H1 (cell line): ENCODE measurements around the gene LRRC4C. TPM values are rescaled to one million over a fixed set of nuclear protein-coding genes. Genes with fewer than 3 reads are reported as not detected.

Experiments used
- ATF3 ChIP-seq: IDR thresholded peaks from 2 replicates; pipeline ENCODE4 v1.6.1; 2011; ENCODE audit warnings: low read depth, mild to moderate bottlenecking, low read length; ENCODE audit not compliant: insufficient read depth
- BACH1 ChIP-seq: IDR thresholded peaks from 2 replicates; pipeline ENCODE4 v1.6.1; 2012; ENCODE audit warnings: low read length, improper control_type of control experiment
- BRCA1 ChIP-seq: IDR thresholded peaks from 2 replicates; pipeline ENCODE4 v1.6.1; 2012; ENCODE audit warnings: low read depth, low read length, improper control_type of control experiment
- CREB1 ChIP-seq: IDR thresholded peaks from 2 replicates; pipeline ENCODE4 v1.6.1; 2012; ENCODE audit warnings: inconsistent platforms
- CTCF ChIP-seq, 3 experiments: IDR thresholded peaks; 1 replicate in 2 of 3; 2 replicates in 1 of 3; pipeline versions ENCODE4 v1.5.1 to v1.6.1; 2011; ENCODE audit warnings: low read length in 3 of 3, mild to moderate bottlenecking in 3 of 3, inconsistent platforms in 2 of 3, low read depth in 1 of 3, moderate library complexity in 1 of 3; ENCODE audit not compliant: insufficient read depth in 1 of 3; ENCODE audit errors: control extremely low read depth in 1 of 3
- EZH2 ChIP-seq: fragments of 200-600 bp; sonication (generic); IDR thresholded peaks from 2 replicates; pipeline ENCODE4 v1.7.1; 2012; ENCODE audit warnings: low read depth, mild to moderate bottlenecking, moderate library complexity, low read length, inconsistent platforms; ENCODE audit not compliant: severe bottlenecking
- FOSL1 ChIP-seq: IDR thresholded peaks from 2 replicates; pipeline ENCODE4 v1.6.1; 2011; ENCODE audit warnings: mild to moderate bottlenecking, low read depth, low read length, moderate library complexity; ENCODE audit not compliant: insufficient read depth
- GABPA ChIP-seq: IDR thresholded peaks from 2 replicates; pipeline ENCODE4 v1.6.1; 2011; ENCODE audit warnings: mild to moderate bottlenecking, low read length, moderate library complexity, borderline replicate concordance; ENCODE audit not compliant: insufficient read depth
- HDAC6 ChIP-seq: IDR thresholded peaks from one replicate; pipeline ENCODE4 v1.7.1; 2012; ENCODE audit warnings: low read depth, mild to moderate bottlenecking, inconsistent platforms, low read length, moderate library complexity
- JUN ChIP-seq: IDR thresholded peaks from 2 replicates; pipeline ENCODE4 v1.6.1; 2011; ENCODE audit warnings: low read depth, mild to moderate bottlenecking, improper control_type of control experiment, low read length
- RAD21 ChIP-seq, 2 experiments: IDR thresholded peaks in 1 of 2; conservative IDR thresholded peaks in 1 of 2; 2 replicates each; pipeline ENCODE4 v1.6.1; 2011; ENCODE audit warnings: low read depth in 2 of 2, low read length in 2 of 2, improper control_type of control experiment in 1 of 2, inconsistent platforms in 1 of 2, mild to moderate bottlenecking in 1 of 2, moderate library complexity in 1 of 2
- RNF2 ChIP-seq: fragments of 200-900, 300-1000 bp; sonication (generic); IDR thresholded peaks from 2 replicates; pipeline ENCODE4 v1.7.1; 2016; ENCODE audit warnings: borderline replicate concordance, low read depth, mild to moderate bottlenecking, antibody characterized with exemption, low read length; ENCODE audit not compliant: poor library complexity, severe bottlenecking; ENCODE audit errors: missing control alignments
- SIRT6 ChIP-seq: IDR thresholded peaks from one replicate; pipeline ENCODE4 v1.7.1; 2012; ENCODE audit warnings: low read length, inconsistent platforms
- SP2 ChIP-seq: IDR thresholded peaks from 2 replicates; pipeline ENCODE4 v1.6.1; 2012; ENCODE audit warnings: mild to moderate bottlenecking, low read length, inconsistent platforms
- SP4 ChIP-seq: IDR thresholded peaks from 2 replicates; pipeline ENCODE4 v1.6.1; 2012; ENCODE audit warnings: low read length, inconsistent platforms
- SRF ChIP-seq: IDR thresholded peaks from 2 replicates; pipeline ENCODE4 v1.6.1; 2011; ENCODE audit warnings: mild to moderate bottlenecking, low read depth, low read length, moderate library complexity
- TAF1 ChIP-seq: IDR thresholded peaks from 2 replicates; pipeline ENCODE4 v1.6.1; 2011; ENCODE audit warnings: mild to moderate bottlenecking, low read depth, low read length
- TAF7 ChIP-seq: optimal IDR thresholded peaks from 2 replicates; pipeline ENCODE3; 2011; ENCODE audit warnings: low read depth, mild to moderate bottlenecking, inconsistent platforms, low read length, moderate library complexity, borderline replicate concordance
- TEAD4 ChIP-seq: IDR thresholded peaks from 2 replicates; pipeline ENCODE4 v1.6.1; 2012; ENCODE audit warnings: low read depth, low read length, inconsistent platforms, mixed read lengths
- USF2 ChIP-seq: IDR thresholded peaks from 2 replicates; pipeline ENCODE4 v1.6.1; 2011; ENCODE audit warnings: low read length, improper control_type of control experiment
- polyA plus RNA-seq, 7 experiments: library from polyadenylated mRNA; depleted of rRNA in 3 of 7; stranded (reverse) in 5 of 7; unstranded in 2 of 7; fragments of >200 nt in 5 of 7; fragments of 200-250 nt in 2 of 7; gene quantifications; 1 replicate in 5 of 7; 2 replicates in 1 of 7; 4 replicates in 1 of 7; pipeline versions ENCODE4 v1.2.1 to v1.2.3, GENCODE V29; 2011 to 2013; ENCODE audit warnings: missing spikeins in 2 of 7, mixed read lengths in 2 of 7
- total RNA-seq: library from RNA; stranded (reverse); fragmentation: NEBNext Ultra II Directional; extraction: Animal tissue kit (Norgen Biotek cat#: 25700); gene quantifications from 2 replicates; pipeline ENCODE4 v1.2.1, GENCODE V29; 2021
- TF ChIP-seq, protein P1 (sequence below): IDR thresholded peaks from 2 replicates; pipeline ENCODE4 v1.6.1; 2012; ENCODE audit warnings: inconsistent platforms

LRRC4C gene
- total and polyA plus RNA-seq, 2 of the 8 experiments (the other 6 are each of a cell fraction or from before 2014, with no cell fraction given), result 0.23 to 2.2 TPM

DNA sequence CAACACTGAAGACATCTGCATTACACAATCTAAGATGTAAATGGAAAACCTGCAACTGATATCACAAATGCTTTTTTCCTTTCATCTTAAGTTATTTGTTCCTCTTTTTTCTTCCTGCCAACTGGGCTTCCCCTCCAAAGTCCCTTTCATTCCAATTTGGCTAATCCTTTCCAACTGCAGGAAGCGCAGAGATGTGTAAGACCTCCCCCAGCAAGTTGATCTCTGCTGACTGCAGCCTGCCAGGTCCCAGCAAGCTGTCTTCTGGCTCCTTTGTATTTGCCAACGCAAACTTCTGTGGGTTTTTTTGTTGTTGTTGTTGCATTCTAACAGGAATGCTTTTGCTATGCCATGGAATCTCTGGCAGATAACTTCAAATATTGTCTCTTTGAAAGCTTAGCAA, 38.5 kb upstream of the LRRC4C start (continued):
- no peak for TF ChIP-seq USF2
- TF ChIP-seq, protein P1, sequence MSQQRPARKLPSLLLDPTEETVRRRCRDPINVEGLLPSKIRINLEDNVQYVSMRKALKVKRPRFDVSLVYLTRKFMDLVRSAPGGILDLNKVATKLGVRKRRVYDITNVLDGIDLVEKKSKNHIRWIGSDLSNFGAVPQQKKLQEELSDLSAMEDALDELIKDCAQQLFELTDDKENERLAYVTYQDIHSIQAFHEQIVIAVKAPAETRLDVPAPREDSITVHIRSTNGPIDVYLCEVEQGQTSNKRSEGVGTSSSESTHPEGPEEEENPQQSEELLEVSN, result no peak
- no peak for TF ChIP-seq BACH1
- no peak for TF ChIP-seq FOSL1
- no peak for TF ChIP-seq HDAC6
- peak; percentile 19 to 21; a peak in 3 of 4 replicates for TF ChIP-seq RAD21 (IDR thresholded peaks at IDR 0.05 in 1 of 2, conservative IDR thresholded peaks at IDR 0.05 in 1 of 2; ENCODE audit: low read depth in 2 of 2, low read length in 2 of 2)
- TF ChIP-seq ATF3, result no peak
- TF ChIP-seq SP2, result no peak
- TF ChIP-seq EZH2, result no peak
- no peak for TF ChIP-seq BRCA1
- no peak for TF ChIP-seq JUN
- peak; percentile 65; the same call in 1 of the 2 replicates for TF ChIP-seq TEAD4
- no peak for TF ChIP-seq SP4
- no peak for TF ChIP-seq TAF7
- no peak for TF ChIP-seq RNF2
- TF ChIP-seq GABPA, result no peak
- no peak for TF ChIP-seq SRF
- TF ChIP-seq CREB1, result no peak
- no peak for TF ChIP-seq TAF1
- no peak for TF ChIP-seq SIRT6
- no peak for TF ChIP-seq CTCF (IDR thresholded peaks at IDR 0.05; ENCODE audit: control extremely low read depth in 1 of 3, insufficient read depth in 1 of 3, low read depth in 1 of 3, low read length in 3 of 3)
